ENCODE data around the gene EFCAB11.

GRCh38 chr14:89956661-89957009, 2.1 kb upstream of the EFCAB11 start:
- TF ChIP-seq CTCF (IDR thresholded peaks at IDR 0.05) (no peak), EZH2 (IDR thresholded peaks at IDR 0.05; ENCODE audit: borderline replicate concordance, insufficient read depth, low read depth, low read length, poor library complexity, severe bottlenecking) (no peak)

Data from B cell (primary cell).